ENCODE data around the gene SLC44A4.
A peak's percentile ranks its signal among the peaks of the same experiment; 100 is the strongest.

Gene SLC44A4

DNA sequence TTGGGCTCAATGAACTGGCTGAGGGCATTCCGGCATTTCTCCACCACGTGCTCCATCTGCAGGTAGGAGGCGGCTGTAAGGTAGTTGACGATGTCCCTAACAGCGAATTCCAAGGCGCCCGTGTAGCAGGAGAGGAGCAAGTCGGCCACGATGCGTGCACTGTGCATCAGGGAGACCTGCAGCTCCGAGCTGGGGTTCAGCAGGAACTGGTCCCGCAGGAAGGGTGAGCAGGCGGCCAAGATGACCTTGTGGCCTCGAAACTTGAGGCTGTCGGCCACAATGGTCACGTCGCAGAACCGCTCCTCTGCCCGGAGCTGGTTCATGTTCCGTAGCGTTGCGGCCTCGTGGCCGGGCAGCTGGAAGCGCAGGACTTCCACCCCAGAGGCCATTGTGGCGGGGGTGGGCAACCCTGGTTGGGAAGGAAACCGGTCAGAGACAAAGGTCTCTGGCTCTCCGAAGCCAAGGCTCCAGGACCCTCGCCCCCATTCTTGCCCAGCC lies 22.2 kb upstream of the SLC44A4 start:
- DNase-seq: no peak

DNA sequence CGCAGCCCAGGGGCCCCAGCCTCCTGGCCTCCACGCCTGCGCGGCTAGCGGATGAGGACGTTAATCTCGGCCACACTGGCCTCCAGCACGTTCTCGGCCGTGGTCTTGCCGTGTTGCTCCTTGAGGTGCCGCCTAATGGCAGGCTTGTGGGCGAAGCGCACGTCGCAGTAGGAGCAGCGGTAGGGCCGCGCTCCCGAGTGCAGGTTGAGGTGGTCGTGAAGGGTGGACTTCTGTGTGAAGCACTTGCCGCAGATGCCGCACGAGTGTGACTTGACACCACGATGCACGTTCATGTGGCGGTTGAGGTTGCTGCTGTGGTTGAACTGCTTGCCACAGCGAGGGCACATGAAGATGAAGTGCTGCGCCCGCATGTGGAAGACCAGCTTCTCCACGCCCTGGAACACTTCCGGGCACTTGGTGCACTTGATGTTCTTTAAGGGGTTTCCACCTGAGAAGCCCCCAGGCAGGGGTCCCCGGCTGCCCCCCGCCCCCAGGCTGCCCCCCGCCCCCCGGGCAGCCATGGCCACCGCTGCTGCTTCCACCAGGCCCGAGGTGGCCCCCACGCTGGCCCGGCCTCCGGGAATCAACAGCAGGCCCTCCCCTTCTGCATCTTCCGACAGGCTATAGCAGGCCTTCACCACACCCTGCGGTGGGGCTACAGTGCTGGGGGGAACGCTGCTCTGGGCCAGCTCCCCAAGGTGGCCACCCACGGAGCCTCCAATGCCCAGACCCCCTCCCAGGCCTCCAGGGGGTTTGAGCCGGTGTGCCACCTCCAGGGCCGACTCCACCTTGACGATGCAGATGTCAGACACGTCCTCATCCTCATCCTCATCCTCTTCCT lies 21.3 kb upstream of the SLC44A4 start:
- DNase-seq: no peak

DNA sequence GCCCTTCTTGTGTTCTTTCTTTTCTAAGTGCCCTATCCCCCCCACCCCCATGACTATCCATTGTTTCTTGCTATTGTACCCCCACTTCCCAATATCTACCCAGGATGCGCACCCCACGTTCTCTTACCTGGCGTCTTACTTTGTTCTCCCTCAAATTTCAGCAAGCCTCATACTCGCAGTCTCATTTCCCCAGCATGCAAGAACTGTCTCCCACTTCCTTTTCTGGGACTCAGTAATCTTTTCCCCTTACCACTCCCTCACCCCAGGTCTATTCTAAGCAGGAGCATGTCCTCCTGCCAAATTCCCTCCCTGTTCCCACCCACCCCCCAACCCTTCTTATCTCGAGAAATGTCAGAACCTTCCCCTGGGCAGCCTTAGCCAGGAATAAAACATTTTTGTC lies 20.4 kb upstream of the SLC44A4 start:
- DNase-seq: no peak

DNA sequence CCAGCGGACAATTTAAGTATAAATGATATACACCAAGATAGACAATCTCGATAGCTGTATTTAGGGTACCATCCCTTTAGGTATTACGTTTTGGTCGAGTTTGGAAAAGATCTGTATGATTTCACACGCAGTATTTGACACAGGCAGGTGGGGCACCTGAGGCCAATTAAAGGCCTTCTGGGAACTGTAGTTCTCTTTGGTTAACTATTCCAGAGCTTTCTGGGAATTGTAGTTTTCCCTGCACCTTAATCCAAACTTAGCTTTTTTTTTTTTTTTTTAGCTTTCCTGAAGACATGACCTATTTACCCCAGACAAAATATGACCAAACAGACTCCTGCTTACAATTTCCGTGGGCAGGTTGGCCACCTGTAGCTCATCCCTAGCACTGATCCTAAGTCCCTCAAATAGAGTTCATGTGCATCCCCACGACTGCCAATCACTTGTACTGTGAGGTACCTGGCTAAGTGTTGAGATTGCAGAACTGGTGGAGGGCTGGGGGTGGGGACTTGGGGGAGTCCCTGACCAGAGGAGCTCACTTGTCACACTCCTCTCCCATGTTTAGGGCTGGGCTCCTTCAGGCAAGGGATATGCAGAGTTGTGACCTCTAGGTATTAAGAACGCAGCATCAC lies 19.7 kb upstream of the SLC44A4 start:
- DNase-seq: no peak

DNA sequence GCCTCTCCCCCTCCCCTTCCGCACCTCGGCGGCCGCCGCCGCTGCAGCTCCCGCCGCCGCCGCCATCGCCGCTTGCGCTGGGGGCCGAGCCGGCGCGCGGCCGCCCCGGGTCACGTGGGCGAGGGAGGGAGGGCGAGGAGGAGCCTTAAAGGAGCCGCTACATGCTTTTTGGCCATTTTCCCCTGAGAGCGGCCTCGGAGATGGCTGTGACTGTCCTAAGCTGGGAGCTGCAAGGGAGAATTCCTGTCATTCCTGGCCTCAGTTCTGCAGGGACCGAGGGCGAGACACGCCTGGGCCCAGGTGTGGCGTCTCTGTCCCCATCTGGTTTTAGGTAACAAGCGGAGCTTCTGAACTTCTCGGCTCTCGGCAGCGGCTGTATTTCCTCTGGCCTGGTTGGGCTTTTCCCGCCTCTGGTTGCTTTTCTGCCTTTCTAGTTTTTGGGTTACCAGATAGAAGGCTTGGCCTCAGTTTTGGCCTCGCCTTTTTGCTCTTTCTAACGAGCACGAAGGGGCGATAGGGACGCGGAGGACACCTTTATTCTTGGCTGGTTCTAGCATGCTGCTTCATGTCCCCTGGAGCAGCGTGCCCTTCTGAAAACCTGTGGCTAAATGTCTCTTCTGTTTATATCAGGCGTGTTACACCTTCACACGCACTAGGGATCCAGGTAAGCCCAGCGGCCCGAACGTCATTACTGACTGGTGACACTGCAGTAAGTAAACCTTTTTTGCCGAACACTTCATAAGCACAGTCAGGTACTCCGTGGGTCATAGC lies 19.0 kb upstream of the SLC44A4 start, which contains the start of gene EHMT2:
Gene EHMT2, minus strand, starts transcription at position 87 of the 771 bp plus-strand sequence. Its CDS starts 21 bp downstream, at position 66.
- DNase-seq: peak; percentile 91

DNA sequence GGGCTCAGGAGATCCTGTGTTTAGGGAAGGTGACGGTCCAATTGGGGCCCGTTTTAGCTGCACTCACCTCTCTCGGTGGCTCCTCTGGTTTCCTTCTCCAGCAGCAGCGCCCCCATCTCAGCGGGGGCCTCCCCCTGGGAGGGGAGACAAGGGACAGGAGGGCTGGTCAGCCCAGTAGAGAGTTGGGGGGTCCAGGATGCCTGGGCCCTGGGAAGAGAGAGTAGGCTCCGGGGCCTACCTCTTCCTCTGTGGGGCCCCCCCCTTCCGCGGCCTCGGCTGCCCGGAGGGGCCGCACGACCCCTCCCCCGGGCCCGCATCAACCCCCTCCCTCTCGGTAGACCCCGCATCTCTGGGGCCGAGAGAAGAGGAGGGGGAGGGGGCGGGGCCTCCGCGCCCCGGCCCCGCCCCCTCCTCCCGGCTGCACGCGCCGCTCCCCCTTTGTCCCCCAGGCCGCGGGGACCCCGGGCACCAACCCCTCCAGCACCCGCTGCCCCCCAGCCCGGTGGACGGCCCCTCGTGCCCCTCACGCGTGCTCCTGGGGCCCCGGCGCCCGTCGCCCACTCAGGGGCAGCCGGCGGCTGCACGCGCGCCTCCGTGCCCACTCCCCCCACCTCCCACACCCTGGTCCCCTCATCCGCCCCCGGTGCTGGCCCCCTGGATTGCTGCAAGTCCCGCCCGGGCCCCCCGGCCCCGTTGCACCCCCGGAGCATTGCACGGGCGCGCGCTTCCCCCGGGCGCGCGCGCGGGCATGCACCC lies 18.2 kb upstream of the SLC44A4 start:
- DNase-seq: no peak

DNA sequence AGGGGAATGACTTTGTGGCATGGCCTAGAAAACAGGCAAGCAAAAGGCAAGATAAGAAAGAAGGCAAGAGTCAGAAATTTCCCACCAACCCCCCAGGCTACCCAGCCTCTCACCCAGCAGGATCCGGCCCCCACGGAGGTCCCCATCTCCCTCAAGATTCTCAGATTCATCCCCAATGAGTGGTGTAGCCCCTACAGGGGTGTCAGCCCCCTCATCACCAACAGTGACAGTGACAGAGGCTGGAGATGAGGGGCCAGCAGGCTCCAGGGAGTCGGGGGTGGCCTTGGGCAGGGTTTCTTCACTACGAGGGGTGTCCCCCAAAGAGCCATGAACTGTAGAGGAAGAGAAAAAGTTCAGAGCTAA lies 17.7 kb upstream of the SLC44A4 start:
- DNase-seq: no peak

DNA sequence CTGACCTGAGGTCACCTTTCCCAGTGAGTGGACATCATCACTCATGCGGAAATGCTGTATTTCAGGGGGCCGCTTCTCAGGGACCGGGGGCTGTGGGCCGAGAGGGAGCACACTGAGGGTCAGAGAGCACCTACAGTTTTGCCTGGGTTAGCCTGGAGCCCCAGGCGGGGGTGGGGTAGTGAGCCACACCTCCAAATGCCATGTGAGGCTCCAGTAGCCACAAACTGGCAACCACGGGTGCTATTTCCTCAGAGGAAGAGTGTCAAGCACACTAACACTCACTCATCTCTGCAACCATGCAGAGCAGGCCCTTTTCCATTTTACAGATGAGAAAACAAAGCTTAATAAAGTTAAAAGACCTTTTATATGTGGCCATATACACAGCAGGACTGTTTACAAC lies 14.0 kb upstream of the SLC44A4 start:
- DNase-seq: no peak

DNA sequence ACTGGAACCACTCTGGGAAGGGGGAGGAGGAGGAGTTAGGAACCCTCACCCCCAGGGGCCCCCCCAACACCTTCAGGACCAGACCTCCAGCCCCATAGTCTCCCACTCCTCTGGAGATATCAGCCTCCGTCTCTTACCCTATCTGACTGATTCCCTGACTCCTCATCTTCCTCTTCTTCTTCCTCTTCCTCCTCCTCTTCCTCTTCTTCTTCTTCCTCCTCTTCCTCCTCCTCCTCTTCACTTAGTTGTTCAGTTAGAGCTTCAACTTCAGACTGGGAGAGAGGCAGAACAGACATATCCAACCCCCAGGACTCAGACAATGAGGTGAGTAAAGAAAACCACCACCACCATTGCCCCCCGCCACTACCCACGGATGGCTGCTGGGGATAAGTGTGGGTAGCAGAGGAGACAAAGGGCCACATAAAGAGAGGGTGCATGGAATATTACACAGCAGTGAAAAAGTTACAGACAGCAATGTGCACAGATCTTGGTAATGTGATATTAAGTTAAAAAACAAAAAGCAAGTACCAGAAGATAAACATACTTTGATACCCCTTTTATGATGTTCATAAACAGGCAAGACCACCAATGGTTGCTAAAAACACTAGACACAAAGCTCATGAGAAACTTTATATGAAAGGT lies 10.7 kb upstream of the SLC44A4 start:
- DNase-seq: no peak

DNA sequence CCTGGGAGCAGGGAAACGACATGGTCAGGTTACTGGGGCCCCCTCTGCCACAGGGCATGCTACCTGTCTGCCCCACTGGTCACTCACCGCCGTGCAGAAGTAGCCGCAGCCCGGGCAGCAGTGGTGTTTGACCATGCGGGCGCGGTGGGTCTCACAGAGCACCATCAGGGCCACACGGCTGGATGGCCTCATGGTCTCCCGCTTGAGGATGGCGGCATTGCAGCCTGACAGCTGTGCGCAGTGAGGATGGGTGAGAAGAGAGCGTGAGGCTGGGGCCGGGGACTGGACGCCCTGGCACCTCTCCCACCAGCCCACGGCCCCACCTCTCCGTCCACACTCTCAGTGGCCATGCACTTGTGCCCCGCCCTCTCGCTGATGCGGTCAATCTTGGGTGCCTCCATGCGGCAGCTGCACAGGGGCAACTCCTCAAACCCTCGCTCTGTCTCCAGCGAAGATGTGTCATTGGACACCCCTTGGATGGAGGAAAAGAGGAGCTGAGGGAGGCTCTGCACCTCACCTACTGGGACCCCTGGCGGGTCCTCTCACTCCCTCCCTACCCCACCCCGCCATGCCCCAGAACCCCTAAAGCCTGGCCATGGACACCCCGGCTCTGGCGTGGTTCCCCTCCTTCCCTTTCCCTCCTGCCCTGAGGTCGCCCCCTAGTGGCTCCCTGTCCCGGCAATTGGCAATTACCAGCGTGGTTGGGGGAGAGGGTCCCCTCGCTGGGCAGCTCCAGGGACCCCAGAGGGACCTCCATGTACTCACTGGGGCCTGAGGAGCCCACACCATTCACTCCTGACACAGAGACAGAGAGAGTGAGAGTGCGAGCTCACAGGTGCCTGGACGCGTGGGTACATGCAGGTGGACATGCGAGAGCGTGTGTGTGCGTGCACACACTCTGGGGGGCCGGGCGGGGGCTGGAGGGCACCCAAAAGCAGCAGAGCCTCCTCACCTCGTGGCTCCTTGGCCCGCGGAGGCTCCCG lies 9.8 kb upstream of the SLC44A4 start:
- no peak for DNase-seq

DNA sequence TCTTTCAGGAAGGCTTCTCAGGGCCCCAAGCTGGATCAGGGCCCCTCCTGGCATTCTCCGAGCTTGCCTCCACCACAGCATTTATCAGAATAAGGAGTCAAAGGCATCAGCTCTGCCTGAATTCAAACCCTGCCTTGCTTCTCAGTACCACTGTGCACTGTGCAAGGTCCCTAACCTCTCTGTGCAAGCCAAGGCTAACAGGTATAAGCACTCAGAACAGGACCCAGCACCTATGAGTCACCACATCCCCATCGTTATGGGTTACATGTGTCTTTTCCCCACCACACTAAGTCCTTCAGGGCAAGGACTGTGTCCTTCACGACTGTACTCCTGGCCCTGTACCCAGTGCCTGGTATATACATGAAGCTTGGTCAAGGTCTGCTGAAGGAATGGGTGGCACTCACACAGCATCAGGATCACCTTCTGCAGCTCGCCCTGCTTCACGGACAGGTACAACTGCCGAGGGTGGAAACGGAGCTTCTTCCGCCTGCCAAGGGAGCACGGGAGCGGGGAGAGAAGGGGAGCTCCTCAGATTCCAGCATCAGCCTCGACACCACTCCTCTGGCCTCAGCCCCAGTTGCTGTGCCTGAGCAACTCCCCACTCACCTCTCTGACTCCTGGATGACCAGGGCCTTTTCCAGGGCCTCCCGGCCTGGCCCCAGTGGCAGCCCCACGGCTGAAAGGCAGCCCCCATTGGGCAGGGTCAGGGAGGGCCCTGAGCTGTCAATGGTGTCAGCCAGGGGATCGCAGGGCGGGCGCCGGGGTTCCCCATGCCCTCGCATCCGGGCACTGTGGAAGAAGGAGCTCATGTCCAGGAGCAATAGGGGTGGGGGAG lies 8.6 kb upstream of the SLC44A4 start:
- DNase-seq: no peak

DNA sequence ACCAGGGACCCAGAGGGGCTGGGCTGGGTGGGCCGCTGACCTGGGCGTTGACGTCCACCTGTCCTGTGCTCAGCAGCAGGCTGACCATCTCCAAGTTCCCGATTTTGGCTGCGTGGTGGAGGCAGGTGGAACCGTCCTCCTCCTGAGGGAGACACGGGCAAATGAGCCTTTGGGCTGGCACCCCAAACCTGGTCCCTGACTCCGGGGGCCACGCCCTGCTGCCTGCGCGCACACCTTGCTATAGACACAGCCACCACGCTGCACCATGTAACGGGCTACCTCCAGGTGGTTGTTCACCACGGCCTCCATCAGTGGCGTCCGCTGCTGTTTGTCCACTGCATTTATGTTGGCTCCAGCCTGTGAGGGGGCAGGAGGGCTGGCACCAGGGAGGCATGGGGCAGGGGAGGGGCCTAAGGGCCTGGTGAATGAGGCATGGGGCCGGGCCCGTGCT lies 7.8 kb upstream of the SLC44A4 start:
- DNase-seq: no peak

DNA sequence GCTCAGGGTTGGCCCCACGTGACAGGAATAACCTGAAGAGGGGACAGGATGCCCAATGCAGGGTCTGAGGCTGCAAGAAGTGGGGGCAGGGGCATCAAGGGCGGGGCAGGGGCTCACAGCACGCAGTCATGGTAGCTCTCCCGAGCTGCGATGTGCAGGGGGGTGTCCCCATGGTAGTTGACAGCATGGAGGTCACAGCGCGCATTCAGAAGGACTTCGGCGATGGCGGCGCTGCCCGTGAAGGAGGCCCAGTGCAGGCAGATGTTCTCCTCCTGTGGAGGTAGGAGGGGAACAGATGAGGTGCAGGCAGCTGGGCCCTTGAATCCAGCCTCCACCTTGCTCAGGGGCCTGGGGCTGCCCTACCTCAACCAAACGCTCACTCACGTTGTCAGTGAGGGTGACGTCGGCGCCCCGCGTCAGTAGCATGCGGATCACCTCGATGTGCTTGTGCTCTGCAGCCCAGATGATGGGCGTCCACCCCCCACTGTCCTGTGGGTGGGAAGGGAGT lies 5.8 kb upstream of the SLC44A4 start:
- DNase-seq: no peak

DNA sequence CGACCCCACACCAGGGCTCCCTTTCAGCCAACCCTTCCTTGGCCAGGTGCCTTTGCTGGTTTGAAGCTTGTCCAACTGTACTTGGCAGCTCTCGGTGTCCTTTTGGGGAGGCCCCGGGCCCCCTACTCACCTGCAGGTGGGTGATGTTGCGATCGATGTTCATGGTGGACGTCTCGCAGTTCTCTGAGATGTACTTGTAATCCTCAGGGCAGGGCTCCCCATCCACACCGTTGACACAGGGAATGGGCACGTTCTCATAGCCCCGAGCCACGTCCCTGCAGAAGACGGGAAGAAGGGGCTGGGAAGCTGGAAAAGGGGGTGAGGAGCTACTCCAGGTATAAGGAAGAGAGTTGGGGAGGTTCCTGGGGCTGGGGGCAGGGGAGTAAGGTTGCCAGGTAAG lies 4.9 kb upstream of the SLC44A4 start:
- DNase-seq: no peak

DNA sequence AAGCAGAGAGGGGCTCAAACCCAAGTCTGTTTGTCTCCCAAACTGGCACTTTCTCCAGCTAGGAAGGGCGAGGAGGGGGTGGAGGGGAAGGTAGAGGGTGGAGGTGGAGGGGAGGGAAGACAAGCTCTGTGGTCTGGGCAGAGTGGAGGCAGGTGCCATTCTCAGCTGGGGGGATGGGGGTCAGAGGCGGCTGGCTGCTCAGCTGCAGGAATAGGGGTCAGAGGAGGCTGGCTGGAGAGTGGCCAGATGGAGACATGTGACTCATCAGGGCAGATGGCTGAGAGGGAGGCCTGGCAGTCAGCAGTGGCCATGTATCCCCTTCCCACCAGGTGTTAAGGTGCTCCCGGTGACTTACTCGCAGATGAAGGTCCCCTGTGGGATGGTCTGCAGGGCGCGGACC lies 3.5 kb upstream of the SLC44A4 start:
- DNase-seq: no peak

DNA sequence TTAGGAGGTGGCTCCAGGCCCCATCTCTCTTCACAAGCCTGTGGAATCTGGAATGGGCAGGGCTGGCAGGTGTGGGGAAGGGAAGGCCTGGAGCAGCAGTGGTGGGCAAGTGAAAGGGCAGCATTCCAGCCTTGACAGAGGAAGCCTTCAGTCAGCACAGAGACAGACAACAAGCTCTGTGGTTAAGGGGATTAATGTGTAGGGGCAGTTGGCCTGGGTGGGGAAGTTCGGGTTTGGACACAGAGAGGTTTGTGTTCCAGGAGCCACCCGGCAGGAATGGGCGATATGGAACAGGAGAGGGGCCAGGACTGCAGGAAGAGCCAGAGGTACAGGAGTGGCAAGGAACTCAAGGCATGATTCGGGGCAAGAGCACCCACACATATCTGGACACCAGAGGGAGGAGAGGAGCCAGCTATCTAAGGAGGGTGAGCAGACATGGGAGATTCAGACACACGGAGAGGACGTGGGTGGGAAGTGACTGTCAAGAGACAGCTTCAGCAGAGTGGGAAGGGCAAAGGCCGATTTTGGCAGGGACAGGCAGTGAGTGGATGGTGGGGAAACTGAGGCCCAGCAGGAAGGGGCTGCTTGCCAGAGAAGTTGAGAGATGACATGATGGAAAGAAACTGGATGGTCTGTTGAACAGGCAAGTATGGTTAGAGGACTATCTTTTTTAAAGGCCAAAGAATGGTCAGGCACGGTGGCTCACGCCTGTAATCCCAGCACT lies 2.5 kb upstream of the SLC44A4 start:
- DNase-seq: no peak

DNA sequence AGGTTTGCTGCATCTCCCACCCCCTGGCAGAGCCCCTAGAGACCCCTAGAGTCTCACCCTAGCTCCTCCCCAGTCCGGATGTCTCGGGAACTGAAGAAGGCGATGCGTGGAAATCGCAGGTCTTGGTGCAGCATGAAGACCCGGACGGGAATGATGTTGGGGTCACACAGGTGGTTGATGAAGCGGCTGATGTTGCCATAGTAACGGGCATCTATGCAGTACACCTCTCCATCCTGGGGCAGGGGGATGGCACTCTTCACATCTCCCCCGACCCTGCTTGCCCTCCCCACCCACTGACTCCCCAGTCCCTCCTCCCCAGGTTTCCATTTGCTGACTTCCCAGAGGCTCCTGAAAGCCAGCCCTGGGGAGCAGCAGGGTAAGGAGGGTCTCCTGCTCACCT lies 1.8 kb upstream of the SLC44A4 start:
- no peak for DNase-seq

DNA sequence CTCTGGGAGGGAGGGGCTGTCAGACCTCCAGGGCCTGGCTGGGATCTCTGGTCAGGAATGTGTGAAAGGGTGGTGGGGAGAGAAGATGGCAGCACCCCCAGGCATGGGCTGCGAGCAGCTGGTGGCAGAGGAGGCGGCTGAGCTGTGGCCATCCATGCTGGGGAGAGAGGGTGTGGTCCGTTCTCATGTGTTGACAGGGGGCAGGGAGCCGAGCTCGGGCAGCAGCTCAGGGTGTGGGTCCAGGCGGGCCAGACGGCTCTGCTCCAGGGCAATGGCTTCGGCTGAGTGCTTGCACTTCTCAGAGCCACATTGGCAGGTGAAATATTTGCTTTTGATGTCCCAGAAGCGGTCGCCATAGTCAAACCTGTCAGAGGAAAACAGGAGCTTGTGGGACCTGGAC lies 1.1 kb upstream of the SLC44A4 start:
- DNase-seq: no peak

DNA sequence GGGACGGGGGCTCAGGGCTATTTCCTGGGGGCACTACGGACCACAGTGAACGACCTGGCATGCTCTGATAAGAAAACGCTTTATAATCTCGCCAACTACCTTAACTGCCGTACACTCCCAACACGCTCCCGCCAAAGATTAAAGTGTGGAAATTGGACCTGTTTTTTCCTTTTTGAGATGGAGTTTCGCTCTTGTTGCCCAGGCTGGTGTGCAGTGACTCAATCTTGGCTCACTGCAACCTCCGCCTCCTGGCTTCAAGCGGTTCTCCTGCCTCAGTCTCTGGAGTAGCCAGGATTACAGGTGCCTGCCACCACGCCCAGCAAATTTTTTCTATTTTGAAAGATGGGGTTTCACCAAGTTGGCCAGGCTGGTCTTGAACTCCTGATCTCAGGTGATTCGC lies 346 bp upstream of the SLC44A4 start:
- no peak for DNase-seq

All from femur (tissue), 1 donor.